Spinal cord (tissue), 10 donors: ENCODE measurements around the gene GIPC2. TPM values are rescaled to one million over a fixed set of nuclear protein-coding genes. Genes with fewer than 3 reads are reported as not detected.

Experiments used
- DNase-seq, 6 donors: peaks; one replicate each; pipeline versions ENCODE4 v3.0.0 to v3.0.0-alpha.2; 2013 to 2015; ENCODE audit warnings: low spot score in 6 of 6, low read depth in 4 of 6
- H3K27ac ChIP-seq: one replicate; pipeline ENCODE4 v1.5.1; 2013; ENCODE audit warnings: low read depth, low read length, control low read depth
- H3K27me3 ChIP-seq: one replicate; pipeline ENCODE4 v1.6.1; 2013; ENCODE audit warnings: low read length; ENCODE audit not compliant: control insufficient read depth, insufficient read depth
- H3K36me3 ChIP-seq: one replicate; pipeline ENCODE4 v1.6.1; 2013; ENCODE audit warnings: low read length; ENCODE audit not compliant: control insufficient read depth, insufficient read depth
- H3K4me1 ChIP-seq: one replicate; pipeline ENCODE4 v1.6.1; 2013; ENCODE audit warnings: low read length; ENCODE audit not compliant: control insufficient read depth, insufficient read depth
- H3K4me3 ChIP-seq: one replicate; pipeline ENCODE4 v1.5.1; 2013; ENCODE audit warnings: low read depth, low read length, control low read depth
- H3K9me3 ChIP-seq: one replicate; pipeline ENCODE4 v1.6.1; 2013; ENCODE audit warnings: low read length; ENCODE audit not compliant: control insufficient read depth, insufficient read depth
- WGBS: methylation state at CpG from one replicate; pipeline ENCODE4 v1.1.5; 2013; ENCODE audit warnings: missing lambda C conversion rate; ENCODE audit not compliant: insufficient coverage; 5-methylcytosine and 5-hydroxymethylcytosine counted together
- polyA plus RNA-seq, 2 donors: library from polyadenylated mRNA; unstranded; fragments of 120-200 nt; gene quantifications; one replicate each; pipeline ENCODE4 v1.2.1, GENCODE V29; 2013; ENCODE audit not compliant: insufficient read length in 2 of 2
- total RNA-seq, 2 donors: library from RNA; depleted of rRNA in 1 of 2; stranded (reverse); fragments of 120-200 nt in 1 of 2; fragments of >200 nt in 1 of 2; gene quantifications; one replicate each; pipeline versions ENCODE4 v1.2.3 to v1.2.4, GENCODE V29; 2013 to 2014
- donor health status: healthy.

The GIPC2 gene
- total and polyA plus RNA-seq, 4 donors: 0.41 to 1.5 (median 1.1) TPM

DNA sequence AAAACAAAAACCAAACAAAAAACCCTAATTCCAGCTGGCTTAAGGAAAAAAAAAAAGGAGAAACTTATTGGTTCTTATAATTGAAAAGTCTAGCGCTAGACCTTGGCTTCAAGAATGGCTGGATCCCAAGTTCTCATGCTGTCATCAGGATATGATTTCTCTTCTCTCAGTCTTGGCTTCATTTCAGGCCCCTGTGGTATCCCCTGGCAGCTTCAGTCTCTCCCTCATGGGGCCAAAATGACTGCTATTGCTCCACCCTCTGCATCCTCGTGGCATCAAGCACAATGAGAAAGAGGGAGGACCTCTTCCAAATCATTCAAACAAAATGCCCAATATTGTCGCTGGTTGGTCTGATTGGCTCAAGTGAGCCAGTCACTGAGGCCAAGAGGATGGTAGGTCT lies 80.7 kb downstream of the GIPC2 start:
- DNase-seq: no peak
- Histone ChIP-seq H3K36me3 (no peaks in the 10 kb centered on the region), H3K27ac (no peak overlapping the region), H3K9me3 (no peaks in the 10 kb centered on the region), H3K4me1 (no peaks in the 10 kb centered on the region), H3K27me3 (no peaks in the 10 kb centered on the region), H3K4me3 (no peak overlapping the region)
- WGBS: 100% methylated on average over 1 of the region's 3 CpGs

DNA sequence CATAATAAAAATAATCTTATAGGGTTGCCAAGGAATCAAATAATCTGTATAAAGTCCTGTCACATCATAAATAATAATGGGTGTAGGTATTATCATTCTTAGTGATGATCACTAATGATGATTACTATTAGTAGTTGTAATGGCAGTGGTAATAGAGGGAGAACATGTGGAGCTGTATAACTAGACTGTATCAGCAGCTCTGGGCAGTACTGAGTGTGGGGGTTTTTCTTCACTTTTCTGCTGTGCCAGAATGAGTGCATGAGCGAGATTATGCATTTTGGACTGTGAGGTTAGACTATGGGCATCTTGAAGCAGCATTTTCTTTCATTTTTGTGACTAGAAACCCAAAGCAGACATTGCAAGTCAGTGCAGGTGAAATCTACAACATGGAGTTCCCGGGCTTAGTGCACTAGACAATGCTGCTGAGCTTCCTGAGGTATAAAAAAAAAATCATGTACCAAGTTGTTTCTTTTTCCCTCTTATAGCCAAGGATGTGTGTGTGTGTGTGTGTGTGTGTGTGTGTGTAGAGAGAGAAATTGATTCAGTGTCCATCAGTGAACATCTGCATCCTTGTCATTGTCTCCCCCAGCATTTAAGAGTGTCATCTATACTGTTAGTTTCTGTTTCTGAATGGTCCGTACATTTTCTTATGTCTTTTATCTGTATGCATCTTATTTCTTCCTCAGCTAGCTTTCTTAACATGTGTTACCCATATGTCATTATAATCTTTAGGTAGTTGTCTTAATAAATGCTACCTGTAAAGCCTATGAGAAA lies 86.6 kb downstream of the GIPC2 start:
- Histone ChIP-seq H3K27me3 (no peaks in the 10 kb centered on the region), H3K9me3 (no peaks in the 10 kb centered on the region), H3K27ac (no peak overlapping the region), H3K4me1 (no peaks in the 10 kb centered on the region), H3K4me3 (no peak overlapping the region), H3K36me3 (no peaks in the 10 kb centered on the region)
- WGBS: 73% methylated on average over 1 of the region's 3 CpGs
- no peak for DNase-seq

- Histone ChIP-seq H3K4me3 (no peak overlapping the region), H3K36me3 (no peaks in the 10 kb centered on the region), H3K27ac (no peak overlapping the region), H3K9me3 (no peaks in the 10 kb centered on the region), H3K4me1 (no peaks in the 10 kb centered on the region), H3K27me3 (no peaks in the 10 kb centered on the region)
- DNase-seq: no peak
- no CpG with 5 or more reads among the region's 1 CpG for WGBS
Measured at GRCh38 chr1:78132948-78133322, 87.2 kb downstream of the GIPC2 start.

DNA sequence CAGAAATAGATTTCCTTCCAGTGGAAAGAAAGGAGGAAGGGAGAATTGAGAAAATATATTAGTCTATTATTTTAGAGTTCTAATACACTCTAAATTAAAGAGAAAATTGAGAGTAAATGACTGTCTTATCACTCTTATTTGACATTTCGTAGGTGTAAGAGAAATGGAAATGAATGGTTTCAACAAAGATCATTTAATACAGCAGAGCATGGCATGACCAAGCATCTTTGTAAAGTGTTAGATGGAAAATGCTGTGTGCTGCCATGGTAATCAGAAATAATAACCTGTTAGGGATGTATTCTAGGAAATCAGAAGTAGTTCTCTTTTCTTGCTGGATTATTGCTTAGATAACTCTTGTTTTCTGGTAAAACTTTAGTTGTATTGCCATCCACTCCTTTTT lies 90.9 kb downstream of the GIPC2 start:
- Histone ChIP-seq H3K27me3 (no peaks in the 10 kb centered on the region), H3K27ac (no peak overlapping the region), H3K9me3 (no peaks in the 10 kb centered on the region), H3K4me1 (no peaks in the 10 kb centered on the region), H3K4me3 (no peak overlapping the region), H3K36me3 (no peaks in the 10 kb centered on the region)
- no peak for DNase-seq
- no CpG with 5 or more reads among the region's 1 CpG for WGBS

DNA sequence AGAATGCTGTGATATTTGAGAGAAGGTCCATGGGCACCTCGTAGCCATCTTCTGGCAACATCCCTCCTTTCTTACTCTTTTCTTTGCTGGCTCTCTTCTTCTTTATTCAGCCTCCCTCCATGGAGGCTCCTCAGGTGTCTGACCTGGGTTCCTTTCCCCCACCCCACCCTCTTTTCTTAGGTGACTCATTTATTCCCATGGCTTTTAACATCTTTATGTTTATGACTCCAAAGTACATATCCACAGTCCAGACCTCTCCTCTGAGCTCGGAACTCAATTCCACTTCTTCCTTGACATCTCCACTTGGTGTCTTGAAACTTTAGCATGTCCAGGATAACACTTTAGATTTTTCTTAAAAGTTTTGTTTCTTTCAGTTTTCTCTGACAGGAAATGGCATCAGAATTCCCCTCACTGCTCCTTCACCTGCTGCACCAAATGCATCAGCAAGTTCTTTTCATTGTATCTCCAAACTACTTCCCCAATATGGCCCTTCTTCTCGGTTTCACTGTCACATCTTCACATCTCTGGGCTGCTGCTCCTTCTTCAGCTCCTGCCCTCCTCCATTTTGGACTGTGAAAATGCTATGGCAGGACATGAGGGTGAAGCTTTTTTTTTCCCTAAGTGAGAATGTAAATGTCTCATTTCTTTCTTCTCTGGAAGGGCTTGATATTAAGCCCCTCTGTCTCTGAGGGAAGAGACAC lies 95.9 kb downstream of the GIPC2 start:
- no peaks in the 10 kb centered on the region for H3K9me3 ChIP-seq
- no peaks in the 10 kb centered on the region for H3K27me3 ChIP-seq
- no peaks in the 10 kb centered on the region for H3K4me1 ChIP-seq
- DNase-seq: no peak
- no peak overlapping the region for H3K27ac ChIP-seq
- WGBS: 93% methylated on average over 3 of the region's 3 CpGs
- H3K4me3 ChIP-seq: no peak overlapping the region
- no peaks in the 10 kb centered on the region for H3K36me3 ChIP-seq

- no peaks in the 10 kb centered on the region for H3K4me1 ChIP-seq
- H3K9me3 ChIP-seq: no peaks in the 10 kb centered on the region
- no peak overlapping the region for H3K4me3 ChIP-seq
- no peaks in the 10 kb centered on the region for H3K36me3 ChIP-seq
- whole genome bisulfite sequencing: 90% methylated on average over 3 of the region's 4 CpGs
- H3K27ac ChIP-seq: no peak overlapping the region
- no peak for DNase-seq
- no peaks in the 10 kb centered on the region for H3K27me3 ChIP-seq
Measured at GRCh38 chr1:78142736-78143135, 97.0 kb downstream of the GIPC2 start.

DNA sequence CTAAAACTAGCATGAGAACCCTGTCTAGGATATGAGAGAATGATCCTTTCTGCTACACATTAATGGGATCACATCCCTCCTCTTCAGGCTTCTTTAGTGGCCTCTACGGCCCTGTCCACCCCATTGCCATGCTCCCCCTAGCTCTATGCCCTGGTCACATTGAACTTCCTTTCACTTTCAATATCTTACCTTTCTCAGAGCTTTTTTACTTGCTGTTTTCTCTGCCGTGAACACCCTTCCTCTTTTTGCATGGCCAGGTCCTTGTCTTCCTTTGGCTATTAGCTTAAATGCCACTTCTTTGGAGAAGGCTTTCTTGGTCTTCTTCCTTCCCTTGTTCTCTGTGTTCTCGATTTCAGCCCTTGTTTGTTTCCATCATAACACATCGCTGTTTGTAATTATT lies 97.4 kb downstream of the GIPC2 start:
- Histone ChIP-seq H3K27ac (no peak overlapping the region), H3K4me1 (no peaks in the 10 kb centered on the region), H3K4me3 (no peak overlapping the region), H3K36me3 (no peaks in the 10 kb centered on the region), H3K27me3 (no peaks in the 10 kb centered on the region), H3K9me3 (no peaks in the 10 kb centered on the region)
- DNase-seq: no peak
- WGBS: 78% methylated on average over 2 of the region's 4 CpGs

- no CpG with 5 or more reads among the region's 2 CpGs for WGBS
- Histone ChIP-seq H3K27me3 (no peaks in the 10 kb centered on the region), H3K4me1 (no peaks in the 10 kb centered on the region), H3K36me3 (no peaks in the 10 kb centered on the region), H3K9me3 (no peaks in the 10 kb centered on the region), H3K4me3 (no peak overlapping the region), H3K27ac (no peak overlapping the region)
- no peak for DNase-seq
Measured at GRCh38 chr1:78143673-78144072, 97.9 kb downstream of the GIPC2 start.

GRCh38 chr1:78145105-78145580 lies 99.4 kb downstream of the GIPC2 start:
- Histone ChIP-seq H3K4me1 (no peaks in the 10 kb centered on the region), H3K27me3 (no peaks in the 10 kb centered on the region), H3K4me3 (no peak overlapping the region), H3K36me3 (no peaks in the 10 kb centered on the region), H3K27ac (no peak overlapping the region), H3K9me3 (no peaks in the 10 kb centered on the region)
- WGBS: 9% methylated on average over 1 of the region's 2 CpGs
- DNase-seq: peak in 5 of 6 donors; percentile 18 to 88 (median 54)
